ENCODE results near the gene MRPL12.
A peak's percentile ranks its signal among the peaks of the same experiment; 100 is the strongest.

The MRPL12 gene

DNA sequence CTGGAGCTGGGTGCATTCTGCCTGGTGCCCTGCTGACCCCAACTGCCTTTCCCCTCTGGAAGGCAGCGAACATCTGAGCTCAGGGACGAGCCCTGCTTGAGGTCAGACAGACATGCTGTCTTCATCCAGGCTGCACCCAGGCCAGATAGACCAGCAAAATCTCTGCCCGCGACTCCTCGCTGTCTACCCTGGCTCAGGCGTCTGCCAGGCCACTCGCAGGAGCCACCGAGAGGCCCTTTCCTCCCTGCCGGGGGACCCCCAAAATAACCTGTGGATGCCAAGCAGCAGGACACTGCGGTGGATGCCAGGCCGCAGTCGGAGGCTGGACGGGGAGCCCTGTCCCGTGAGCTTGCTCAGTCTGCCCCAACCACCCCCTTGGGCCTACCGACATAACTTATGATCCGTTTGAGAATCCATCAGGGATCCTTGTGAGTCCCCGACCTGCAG, 5.6 kb downstream of the MRPL12 start:
- no peak overlapping the region for H3K27ac ChIP-seq (ENCODE audit: extremely low read depth, low read depth, low read length)
- ChIA-PET POLR2A (interaction anchor here (0.6 to 2.6 kb wide), 6 partner anchors 11 to 158 kb away, joined by 4 to 17 read pairs (median 8); partner anchors contain the start of genes ARL16 and HGS), CTCF (interaction anchor here (1.2 kb wide), 1 partner anchor 22 kb away, joined by 4 read pairs; no protein-coding TSS in a partner anchor)
- peaks cover 17 to 53% of the 10 kb centered on the region in 2 experiments for H3K36me3 ChIP-seq (ENCODE audit: control insufficient read depth in 2 of 2, insufficient read depth in 1 of 2, low read length in 2 of 2)
- H3K4me1 ChIP-seq (ENCODE audit: control insufficient read depth, insufficient read depth, low read length): peaks cover 9% of the 10 kb centered on the region; the same call in 1 of the 2 replicates
- H3K9me3 ChIP-seq (ENCODE audit: control insufficient read depth, insufficient read depth, low read depth, low read length): no peaks in the 10 kb centered on the region
- no peak overlapping the region for H3K4me3 ChIP-seq (ENCODE audit: low read depth, low read length)
- TF ChIP-seq SCRT1 (tag by site-specific recombination; IDR thresholded peaks at IDR 0.05; ENCODE audit: borderline replicate concordance): no peak
- TF ChIP-seq GLI2 (tag by site-specific recombination; IDR thresholded peaks at IDR 0.05; ENCODE audit: borderline replicate concordance, low read depth): no peak
- TF ChIP-seq ZNF704 (tag by site-specific recombination; IDR thresholded peaks at IDR 0.05): no peak
- TF ChIP-seq ZNF629 (tag by site-specific recombination; IDR thresholded peaks at IDR 0.05): no peak
- TF ChIP-seq ZNF518A (tag by site-specific recombination; conservative IDR thresholded peaks at IDR 0.05; ENCODE audit: low read depth): no peak

GRCh38 chr17:81710514-81711308, 7.5 kb downstream of the MRPL12 start:
- peaks cover 9% of the 10 kb centered on the region; the same call in 1 of the 2 replicates for H3K4me1 ChIP-seq (ENCODE audit: control insufficient read depth, insufficient read depth, low read length)
- H3K9me3 ChIP-seq (ENCODE audit: control insufficient read depth, insufficient read depth, low read depth, low read length): no peaks in the 10 kb centered on the region
- no peak overlapping the region for H3K4me3 ChIP-seq (ENCODE audit: low read depth, low read length)
- ChIA-PET CTCF (interaction anchor here (1.2 kb wide), 1 partner anchor 35 kb away, joined by 3 read pairs; no protein-coding TSS in a partner anchor), POLR2A (interaction anchor here (0.6 to 6.4 kb wide), 10 partner anchors 8 to 473 kb away, joined by 3 to 55 read pairs (median 3); partner anchors contain the start of genes ARL16, HGS and MRPL12)
- H3K27ac ChIP-seq (ENCODE audit: extremely low read depth, low read depth, low read length): peak overlapping the region; percentile 87; the same call in 1 of the 2 replicates
- peaks cover 5 to 57% of the 10 kb centered on the region in 2 experiments; a peak in 2 of 3 replicates for H3K36me3 ChIP-seq (ENCODE audit: control insufficient read depth in 2 of 2, insufficient read depth in 1 of 2, low read length in 2 of 2)
- no peak for TF ChIP-seq SETDB1 (IDR thresholded peaks at IDR 0.05; ENCODE audit: insufficient read length, low read length)
- TF ChIP-seq, protein P1, sequence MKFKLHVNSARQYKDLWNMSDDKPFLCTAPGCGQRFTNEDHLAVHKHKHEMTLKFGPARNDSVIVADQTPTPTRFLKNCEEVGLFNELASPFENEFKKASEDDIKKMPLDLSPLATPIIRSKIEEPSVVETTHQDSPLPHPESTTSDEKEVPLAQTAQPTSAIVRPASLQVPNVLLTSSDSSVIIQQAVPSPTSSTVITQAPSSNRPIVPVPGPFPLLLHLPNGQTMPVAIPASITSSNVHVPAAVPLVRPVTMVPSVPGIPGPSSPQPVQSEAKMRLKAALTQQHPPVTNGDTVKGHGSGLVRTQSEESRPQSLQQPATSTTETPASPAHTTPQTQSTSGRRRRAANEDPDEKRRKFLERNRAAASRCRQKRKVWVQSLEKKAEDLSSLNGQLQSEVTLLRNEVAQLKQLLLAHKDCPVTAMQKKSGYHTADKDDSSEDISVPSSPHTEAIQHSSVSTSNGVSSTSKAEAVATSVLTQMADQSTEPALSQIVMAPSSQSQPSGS (tag by site-specific recombination; IDR thresholded peaks at IDR 0.05; ENCODE audit: low read depth): no peak
- TF ChIP-seq ZNF830 (tag by site-specific recombination; IDR thresholded peaks at IDR 0.05; ENCODE audit: low read depth): no peak
- no peak for TF ChIP-seq ZSCAN23 (tag by site-specific recombination; IDR thresholded peaks at IDR 0.05)
- no peak for TF ChIP-seq ZNF350 (tag by site-specific recombination; IDR thresholded peaks at IDR 0.05)
- TF ChIP-seq IKZF3 (tag by site-specific recombination; IDR thresholded peaks at IDR 0.05): peak; percentile 7; the same call in 1 of the 2 replicates
- peak; percentile 23; the same call in 1 of the 2 replicates for TF ChIP-seq ZFP37 (tag by site-specific recombination; IDR thresholded peaks at IDR 0.05)
- TF ChIP-seq ZNF701 (tag by site-specific recombination; IDR thresholded peaks at IDR 0.05): no peak
- no peak for TF ChIP-seq ZNF529 (tag by site-specific recombination; IDR thresholded peaks at IDR 0.05; ENCODE audit: insufficient replicate concordance)
- no peak for TF ChIP-seq ZNF747 (tag by site-specific recombination; IDR thresholded peaks at IDR 0.05)
- peak; percentile 17; the same call in 1 of the 2 replicates for TF ChIP-seq FEZF1 (tag by site-specific recombination; IDR thresholded peaks at IDR 0.05)
- TF ChIP-seq ZNF214 (tag by site-specific recombination; IDR thresholded peaks at IDR 0.05; ENCODE audit: borderline replicate concordance): no peak
- TF ChIP-seq ZNF654 (tag by site-specific recombination; IDR thresholded peaks at IDR 0.05; ENCODE audit: low read depth): no peak
- no peak for TF ChIP-seq MYNN (tag by site-specific recombination; IDR thresholded peaks at IDR 0.05; ENCODE audit: borderline replicate concordance)
- TF ChIP-seq ZNF76 (tag by site-specific recombination; IDR thresholded peaks at IDR 0.05; ENCODE audit: borderline replicate concordance, low read depth): no peak
- TF ChIP-seq, protein P2, sequence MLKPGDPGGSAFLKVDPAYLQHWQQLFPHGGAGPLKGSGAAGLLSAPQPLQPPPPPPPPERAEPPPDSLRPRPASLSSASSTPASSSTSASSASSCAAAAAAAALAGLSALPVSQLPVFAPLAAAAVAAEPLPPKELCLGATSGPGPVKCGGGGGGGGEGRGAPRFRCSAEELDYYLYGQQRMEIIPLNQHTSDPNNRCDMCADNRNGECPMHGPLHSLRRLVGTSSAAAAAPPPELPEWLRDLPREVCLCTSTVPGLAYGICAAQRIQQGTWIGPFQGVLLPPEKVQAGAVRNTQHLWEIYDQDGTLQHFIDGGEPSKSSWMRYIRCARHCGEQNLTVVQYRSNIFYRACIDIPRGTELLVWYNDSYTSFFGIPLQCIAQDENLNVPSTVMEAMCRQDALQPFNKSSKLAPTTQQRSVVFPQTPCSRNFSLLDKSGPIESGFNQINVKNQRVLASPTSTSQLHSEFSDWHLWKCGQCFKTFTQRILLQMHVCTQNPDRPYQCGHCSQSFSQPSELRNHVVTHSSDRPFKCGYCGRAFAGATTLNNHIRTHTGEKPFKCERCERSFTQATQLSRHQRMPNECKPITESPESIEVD (tag by site-specific recombination; IDR thresholded peaks at IDR 0.05): no peak
- no peak for TF ChIP-seq ZNF354C (tag by site-specific recombination; IDR thresholded peaks at IDR 0.05; ENCODE audit: borderline replicate concordance, low read depth)

Measured in HEK293 (cell line).